Motor neuron (in vitro differentiated cells): Measurements from ENCODE around the gene RAB36. TPM values are rescaled to one million over a fixed set of nuclear protein-coding genes. Genes with fewer than 3 reads are reported as not detected.

Source experiments
- ATAC-seq, 8 experiments: fragments of 200-7000 bp; cut with Tn5 transposase; replicated peaks in 6 of 8; 2 replicates each; pipeline ENCODE4 v1.8.0; 2021; ENCODE audit warnings: mild to moderate bottlenecking in 8 of 8, moderate library complexity in 8 of 8
- H3K27ac ChIP-seq, 2 donors: fragments of 250-450 bp; sonication (Bioruptor Pico); 2 replicates each; pipeline ENCODE4 v1.9.0; 2021; ENCODE audit warnings: antibody characterized with exemption in 2 of 2, mild to moderate bottlenecking in 2 of 2, moderate library complexity in 1 of 2
- H3K4me1 ChIP-seq, 2 donors: fragments of 250-450 bp; sonication (Bioruptor Pico); replicated peaks in 1 of 2; 2 replicates each; pipeline ENCODE4 v1.6.1; 2021; ENCODE audit warnings: antibody characterized with exemption in 2 of 2, mild to moderate bottlenecking in 2 of 2, moderate library complexity in 1 of 2
- H3K4me3 ChIP-seq, 5 donors: fragments of 250-450 bp; sonication (Bioruptor Pico); 2 replicates each; pipeline ENCODE4 v1.9.0; 2021; ENCODE audit warnings: antibody characterized with exemption in 5 of 5, mild to moderate bottlenecking in 5 of 5, moderate library complexity in 4 of 5
- WGBS, 10 experiments: fragments of 450-650 bp; shearing (Covaris generic); methylation state at CpG; one replicate each; pipeline ENCODE4 v1.0.0; 2022; 5-methylcytosine and 5-hydroxymethylcytosine counted together
- in situ Hi-C, 9 experiments: fragments of 400-800 bp; cut with MboI; loops; one replicate each; pipeline ENCODE4 v1.15.0; 2021; ENCODE audit warnings: low sequenced_read_pairs in 9 of 9, low pct_unique_long_range_greater_than_20kb in 2 of 9; ENCODE audit not compliant: unreplicated experiment in 9 of 9
- total RNA-seq, 8 experiments: library from RNA; unstranded; fragments of 300-600 nt; gene quantifications; 2 replicates each; pipeline versions ENCODE4 v1.2.3 to v1.2.4, GENCODE V29; 2022

Gene RAB36
- total RNA-seq, 8 experiments from 2014 or later = 3.1 to 14.4 (median 3.9) TPM

DNA sequence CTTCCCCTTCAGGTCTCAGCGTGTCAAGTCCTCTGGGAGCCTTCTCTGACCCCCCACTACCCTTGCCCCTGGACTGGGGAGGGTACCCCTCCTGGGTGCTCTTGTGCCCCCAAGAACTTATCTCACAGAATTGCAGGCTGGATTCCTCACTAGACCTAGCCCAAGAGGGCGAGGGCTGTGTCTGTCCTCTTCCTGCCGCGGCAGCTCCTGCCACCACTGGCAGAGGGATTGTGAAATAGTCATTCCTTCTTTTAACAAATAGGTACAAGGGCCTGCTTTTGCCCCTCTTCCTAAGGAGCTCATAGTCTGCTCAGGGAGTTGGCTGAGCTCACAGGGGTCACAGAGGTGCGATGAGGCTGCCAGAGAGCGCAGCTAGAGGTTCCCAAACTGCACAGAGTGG is 5.5 kb downstream of the RAB36 start:
- Histone ChIP-seq H3K4me3 (no peak overlapping the region), H3K4me1 (peaks cover 30 to 34% of the 10 kb centered on the region in 2 donors), H3K27ac (peak overlapping the region; percentile 59 to 81)
- no peak for ATAC-seq
- 80 to 100% (median 92%) methylated on average over 1 to 3 of the region's 6 CpGs; no CpG with 5 or more reads in 6 of the 10 experiments for WGBS, 10 experiments
- in situ Hi-C loops = loop anchor here in 1 of 9 experiments (25.0 kb wide), 1 partner anchor 237 kb away; no protein-coding TSS in a partner anchor

DNA sequence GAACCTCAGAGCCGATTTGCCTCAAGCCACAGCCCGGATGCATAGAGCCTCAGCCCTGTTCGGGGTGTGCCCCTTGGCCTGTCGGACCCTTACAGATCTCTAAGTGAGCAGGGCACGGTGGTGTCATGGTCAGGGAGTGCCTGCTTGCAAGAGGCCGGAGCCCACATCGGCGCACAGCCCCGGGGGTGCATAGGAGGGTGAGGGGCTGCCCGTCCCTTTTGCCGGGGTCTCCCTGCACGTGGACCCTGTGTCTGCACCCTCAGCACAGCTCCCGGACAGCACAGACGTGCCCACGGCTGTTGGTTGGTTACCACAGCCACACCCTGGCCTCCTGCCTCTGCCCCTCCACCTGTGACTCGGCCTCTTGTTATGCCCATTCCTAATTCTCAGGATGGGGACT is 6.5 kb downstream of the RAB36 start:
- ATAC-seq = no peak
- WGBS, 10 experiments = 90 to 100% (median 100%) methylated on average over 1 to 3 of the region's 16 CpGs; no CpG with 5 or more reads in 7 of the 10 experiments
- in situ Hi-C loops = loop anchor here in 1 of 9 experiments (25.0 kb wide), 1 partner anchor 235 kb away; no protein-coding TSS in a partner anchor
- H3K4me3 ChIP-seq = no peak overlapping the region
- H3K27ac ChIP-seq = peak overlapping the region; percentile 33 to 64
- peaks cover 20 to 27% of the 10 kb centered on the region in 2 donors for H3K4me1 ChIP-seq

DNA sequence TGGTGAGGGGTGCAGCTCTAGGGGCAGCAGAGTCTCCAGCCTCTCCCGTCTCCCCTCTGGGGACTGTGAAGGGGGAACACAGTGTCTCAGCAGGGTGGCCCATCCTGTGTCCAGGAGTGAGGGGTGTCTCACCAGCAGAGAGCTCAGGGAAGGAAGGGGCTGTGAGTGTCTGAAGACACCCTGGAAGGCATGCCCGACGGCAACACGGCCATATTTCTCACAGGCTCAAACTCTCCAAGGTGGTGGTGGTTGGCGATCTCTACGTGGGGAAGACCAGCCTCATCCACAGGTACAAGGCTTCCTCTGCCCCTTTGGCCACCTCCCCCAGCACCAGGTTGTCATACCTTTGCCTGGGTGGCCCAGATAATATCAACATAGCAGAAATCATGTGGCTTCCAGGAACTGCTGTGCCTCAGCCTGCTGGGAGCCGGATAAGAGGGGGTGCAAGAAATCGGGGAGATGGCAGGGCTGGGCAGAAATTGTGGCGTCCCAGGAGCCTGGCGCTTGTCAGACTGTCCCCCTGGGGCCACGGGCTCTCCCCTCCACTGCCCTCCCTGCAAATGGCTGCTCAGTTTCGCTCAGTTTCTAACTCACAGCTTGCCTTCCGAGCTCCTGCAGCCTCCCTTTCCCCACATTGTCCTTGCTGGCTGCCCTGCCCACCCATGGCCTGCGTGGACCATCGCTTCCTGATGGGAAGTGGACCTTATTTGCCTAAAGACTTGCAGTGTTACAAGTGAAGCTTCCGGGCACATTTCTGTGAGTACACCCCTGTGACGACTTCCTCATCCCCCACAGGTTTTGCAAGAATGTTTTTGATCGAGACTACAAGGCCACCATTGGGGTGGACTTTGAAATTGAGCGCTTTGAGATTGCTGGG is 7.2 kb downstream of the RAB36 start:
- H3K4me1 ChIP-seq = peaks cover 16 to 25% of the 10 kb centered on the region in 2 donors
- H3K4me3 ChIP-seq = no peak overlapping the region
- ATAC-seq = no peak
- in situ Hi-C loops = loop anchor here in 1 of 9 experiments (25.0 kb wide), 1 partner anchor 235 kb away; no protein-coding TSS in a partner anchor
- H3K27ac ChIP-seq = peak overlapping the region; percentile 33 to 64
- 53 to 100% (median 83%) methylated on average over 2 to 6 of the region's 19 CpGs for WGBS, 10 experiments

DNA sequence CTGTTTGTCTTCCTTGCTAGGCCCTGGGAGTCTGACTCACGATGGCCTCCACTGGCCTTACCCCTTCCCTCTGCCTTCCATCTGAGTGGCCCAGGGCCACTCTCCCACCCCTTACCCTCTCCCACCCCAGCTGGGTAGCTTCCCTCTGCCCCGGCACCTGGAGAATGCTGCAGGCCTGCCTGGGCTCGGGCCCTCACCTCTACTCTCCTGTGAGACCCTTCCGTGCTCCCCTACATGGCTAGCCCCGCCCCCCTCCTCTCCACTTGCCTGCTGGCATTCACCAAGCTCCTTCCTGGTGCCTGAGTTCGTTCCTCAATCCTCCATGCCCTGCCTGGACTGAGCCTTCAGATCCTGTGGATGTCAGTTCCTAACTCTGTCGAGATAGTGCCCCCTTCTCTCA is 8.7 kb downstream of the RAB36 start:
- ATAC-seq = no peak
- Histone ChIP-seq H3K4me3 (no peak overlapping the region), H3K4me1 (peaks cover 13 to 25% of the 10 kb centered on the region in 2 donors), H3K27ac (peak overlapping the region; percentile 47 to 55)
- WGBS, 10 experiments = 66 to 80% (median 80%) methylated on average over 1 to 2 of the region's 7 CpGs; no CpG with 5 or more reads in 7 of the 10 experiments
- in situ Hi-C loops = loop anchor here in 1 of 9 experiments (25.0 kb wide), 1 partner anchor 233 kb away; no protein-coding TSS in a partner anchor

DNA sequence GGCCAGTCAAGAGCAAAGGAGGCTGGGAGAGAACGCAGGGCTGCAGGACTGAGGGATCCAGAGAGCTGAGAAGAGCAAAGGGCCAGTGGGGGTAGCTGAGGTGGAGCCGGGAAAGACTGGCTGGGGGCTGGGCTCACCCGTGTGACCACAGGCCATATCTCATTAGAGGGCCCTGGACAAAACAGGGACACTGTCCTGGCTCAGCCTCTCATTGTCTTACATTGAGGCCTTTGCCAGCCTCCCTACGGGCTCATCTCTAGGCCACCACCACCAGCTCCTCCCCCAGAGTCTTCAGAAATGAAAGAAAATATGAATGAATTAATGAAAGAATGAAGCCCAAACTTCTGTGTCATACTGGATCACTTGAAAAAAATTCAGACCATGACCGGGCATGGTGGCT is 9.2 kb downstream of the RAB36 start:
- peak in 3 of 8 experiments; percentile 19 to 35 (median 21) for ATAC-seq
- 33 to 100% (median 98%) methylated on average over 1 to 4 of the region's 5 CpGs; no CpG with 5 or more reads in 2 of the 10 experiments for WGBS, 10 experiments
- in situ Hi-C loops = loop anchor here in 1 of 9 experiments (25.0 kb wide), 1 partner anchor 233 kb away; no protein-coding TSS in a partner anchor

DNA sequence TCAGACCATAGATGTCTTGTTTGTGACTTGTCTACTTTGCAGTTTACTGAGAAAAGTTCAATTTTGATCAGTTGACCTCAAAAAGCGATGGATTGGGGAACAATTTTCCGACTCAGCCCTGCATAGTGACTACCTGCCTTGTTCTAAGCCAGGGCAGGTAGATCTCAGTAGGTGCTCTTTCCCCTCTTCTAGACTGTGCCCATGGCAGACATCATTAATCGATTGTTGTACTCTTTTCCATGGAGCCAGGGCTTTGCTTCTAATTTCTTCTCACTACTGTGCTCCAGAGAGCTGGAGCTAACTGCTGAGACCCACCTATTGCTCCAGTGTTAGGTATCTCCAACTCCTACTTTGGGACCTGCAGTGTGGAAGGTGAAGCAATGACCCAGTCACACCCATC is 9.9 kb downstream of the RAB36 start:
- Histone ChIP-seq H3K27ac (peak overlapping the region; percentile 47 to 55), H3K4me3 (no peak overlapping the region), H3K4me1 (peaks cover 3 to 15% of the 10 kb centered on the region in 2 donors)
- ATAC-seq = no peak
- in situ Hi-C loops = loop anchor here in 1 of 9 experiments (25.0 kb wide), 1 partner anchor 232 kb away; no protein-coding TSS in a partner anchor
- WGBS, 10 experiments = 90 to 100% (median 96%) methylated on average over 1 to 3 of the region's 3 CpGs; no CpG with 5 or more reads in 4 of the 10 experiments

More for the DNA sequence above, 9.2 kb downstream of the RAB36 start:
- peak overlapping the region; percentile 47 to 55 for H3K27ac ChIP-seq
- no peak overlapping the region for H3K4me3 ChIP-seq
- H3K4me1 ChIP-seq = peaks cover 10 to 22% of the 10 kb centered on the region in 2 donors

DNA sequence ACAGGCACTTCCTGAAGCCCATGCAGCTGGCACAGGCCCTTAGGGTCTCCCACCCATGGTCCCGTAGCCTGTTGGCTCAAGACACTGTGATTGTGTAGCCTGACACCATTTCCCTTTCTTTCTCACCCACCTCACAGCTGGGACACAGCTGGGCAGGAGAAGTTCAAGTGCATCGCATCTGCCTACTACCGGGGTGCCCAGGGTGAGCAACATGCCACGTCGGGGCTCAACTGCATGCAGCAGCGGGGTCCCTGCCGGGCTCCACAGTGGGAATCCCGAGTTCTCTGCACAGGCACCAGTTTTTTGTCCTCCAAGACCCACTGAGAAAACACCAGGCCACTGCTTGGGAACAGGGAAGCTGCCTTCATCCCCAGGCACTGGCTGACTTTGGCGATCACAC is 10.6 kb downstream of the RAB36 start:
- WGBS, 10 experiments = 71 to 100% (median 83%) methylated on average over 1 to 6 of the region's 9 CpGs; no CpG with 5 or more reads in 3 of the 10 experiments
- peaks cover 0 to 11% of the 10 kb centered on the region in 2 donors for H3K4me1 ChIP-seq
- H3K4me3 ChIP-seq = no peak overlapping the region
- ATAC-seq = no peak
- in situ Hi-C loops = loop anchor here in 1 of 9 experiments (25.0 kb wide), 1 partner anchor 231 kb away; no protein-coding TSS in a partner anchor
- peak overlapping the region in 1 of 2 donors; percentile 51 for H3K27ac ChIP-seq

DNA sequence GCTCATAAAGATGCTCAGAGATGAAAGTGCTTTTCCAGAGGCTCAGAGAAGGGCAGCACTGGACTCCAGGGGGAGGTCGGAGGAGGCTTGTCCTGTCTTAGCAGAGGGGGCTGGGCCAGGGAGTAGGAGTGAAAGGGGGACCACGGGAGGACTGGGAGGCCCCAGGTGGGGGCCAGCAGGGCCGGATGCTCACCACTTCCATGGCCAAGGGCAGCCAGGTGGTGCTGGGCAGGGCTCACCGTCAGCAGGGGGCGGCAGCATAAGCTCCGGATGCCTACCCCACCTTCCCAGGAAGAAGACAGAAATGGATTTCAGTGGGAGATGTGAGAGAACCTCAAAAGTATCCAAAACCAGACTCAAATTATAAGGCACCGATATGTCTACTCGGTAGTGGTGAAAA is 11.0 kb downstream of the RAB36 start:
- H3K4me3 ChIP-seq = no peak overlapping the region
- WGBS, 10 experiments = 60 to 100% (median 100%) methylated on average over 1 of the region's 8 CpGs; no CpG with 5 or more reads in 6 of the 10 experiments
- in situ Hi-C loops = loop anchor here in 1 of 9 experiments (25.0 kb wide), 1 partner anchor 231 kb away; no protein-coding TSS in a partner anchor
- H3K4me1 ChIP-seq = peaks cover 0 to 11% of the 10 kb centered on the region in 2 donors
- ATAC-seq = peak in 2 of 8 experiments; percentile 13 to 17
- peak overlapping the region in 1 of 2 donors; percentile 30 for H3K27ac ChIP-seq

DNA sequence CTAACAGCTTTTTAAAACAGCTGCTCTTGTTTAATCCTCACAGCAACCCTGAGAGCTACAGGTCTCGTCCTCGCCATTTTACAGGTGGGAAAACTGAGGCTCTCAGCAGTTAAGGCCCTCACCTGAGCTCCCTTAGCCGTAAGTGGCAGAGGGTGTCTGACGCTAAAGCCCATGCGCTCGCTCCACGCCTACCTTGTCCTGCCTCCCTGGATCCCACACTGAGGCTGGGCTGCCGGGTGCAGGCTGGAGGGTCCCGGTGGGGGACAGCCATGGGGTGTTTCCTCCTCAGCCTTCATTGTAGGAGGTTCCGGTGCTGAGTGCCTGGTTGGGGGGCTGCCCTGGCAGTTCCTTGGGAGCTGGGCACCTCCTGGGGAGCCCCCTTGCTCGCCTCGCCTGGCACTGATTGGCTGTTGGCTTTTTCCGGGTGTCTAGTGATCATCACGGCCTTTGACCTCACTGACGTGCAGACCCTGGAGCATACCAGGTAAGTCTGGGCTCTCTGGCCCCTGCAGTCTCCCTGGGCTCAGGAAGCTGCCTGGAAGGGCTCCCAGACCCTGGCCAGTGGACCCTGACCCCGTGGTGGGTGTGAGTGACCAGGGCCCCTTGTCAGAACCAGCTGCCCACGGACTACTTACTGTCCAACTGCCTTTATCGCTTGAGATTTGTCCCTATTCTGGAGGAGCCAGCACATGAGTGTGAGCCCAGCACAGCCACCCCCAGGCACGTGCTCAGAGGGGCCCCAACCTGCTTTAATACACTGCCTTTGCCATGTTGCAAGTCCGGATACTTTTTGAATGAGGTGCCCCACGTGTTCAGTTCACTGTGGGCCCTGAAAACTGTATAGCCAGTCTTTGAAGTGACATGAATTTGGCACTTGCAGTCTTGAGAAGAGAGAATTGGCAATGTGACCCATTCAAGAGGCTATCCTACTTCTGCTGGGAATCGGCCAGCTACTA is 12.6 kb downstream of the RAB36 start:
- Histone ChIP-seq H3K4me3 (no peak overlapping the region), H3K27ac (peak overlapping the region; percentile 54 to 69), H3K4me1 (peaks cover 0 to 11% of the 10 kb centered on the region in 2 donors)
- WGBS, 10 experiments = 40 to 100% (median 90%) methylated on average over 1 to 7 of the region's 22 CpGs; no CpG with 5 or more reads in 1 of the 10 experiments
- no peak for ATAC-seq
- in situ Hi-C loops = loop anchor here in 1 of 9 experiments (25.0 kb wide), 1 partner anchor 229 kb away; no protein-coding TSS in a partner anchor

DNA sequence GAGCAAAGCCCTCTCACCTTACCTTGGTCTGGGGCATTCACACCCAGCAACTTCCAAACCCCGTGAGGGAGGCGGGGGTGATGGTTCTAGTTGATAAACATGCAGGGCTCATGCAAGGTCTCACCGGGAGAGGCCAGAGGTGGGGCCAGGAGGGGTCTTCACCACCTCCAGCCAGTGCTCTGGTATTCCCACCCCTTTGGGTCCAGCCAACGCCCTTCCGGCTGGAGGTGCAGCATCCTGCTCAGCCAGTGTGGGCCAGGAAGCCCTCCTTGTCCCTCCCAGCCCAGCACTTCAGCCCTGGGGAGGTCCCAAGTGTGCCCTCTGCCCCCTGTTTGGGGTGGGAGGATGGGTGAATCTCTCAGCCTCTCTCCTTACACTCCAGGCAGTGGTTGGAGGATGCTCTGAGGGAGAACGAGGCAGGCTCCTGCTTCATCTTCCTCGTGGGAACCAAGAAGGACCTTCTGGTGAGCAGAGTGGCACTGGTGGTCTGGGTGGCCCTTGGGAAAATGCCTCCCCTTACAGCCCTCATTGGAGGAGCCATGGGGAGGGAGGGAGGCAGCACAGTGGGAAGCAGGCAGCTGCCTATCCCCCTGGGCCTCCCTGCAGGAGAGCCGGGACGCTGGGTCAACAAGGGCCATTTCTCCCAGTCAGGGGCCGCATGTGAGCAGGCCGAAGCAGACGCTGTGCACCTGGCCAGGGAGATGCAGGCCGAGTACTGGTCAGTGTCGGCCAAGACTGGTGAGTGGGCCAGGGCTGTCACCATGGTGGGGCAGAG is 13.4 kb downstream of the RAB36 start:
- 17 to 100% (median 76%) methylated on average over 1 to 2 of the region's 14 CpGs; no CpG with 5 or more reads in 6 of the 10 experiments for WGBS, 10 experiments
- Histone ChIP-seq H3K4me3 (no peak overlapping the region), H3K27ac (peak overlapping the region; percentile 26 to 69), H3K4me1 (peaks cover 0 to 11% of the 10 kb centered on the region in 2 donors)
- peak in 1 of 8 experiments; percentile 7 for ATAC-seq
- in situ Hi-C loops = loop anchor here in 1 of 9 experiments (25.0 kb wide), 1 partner anchor 229 kb away; no protein-coding TSS in a partner anchor

DNA sequence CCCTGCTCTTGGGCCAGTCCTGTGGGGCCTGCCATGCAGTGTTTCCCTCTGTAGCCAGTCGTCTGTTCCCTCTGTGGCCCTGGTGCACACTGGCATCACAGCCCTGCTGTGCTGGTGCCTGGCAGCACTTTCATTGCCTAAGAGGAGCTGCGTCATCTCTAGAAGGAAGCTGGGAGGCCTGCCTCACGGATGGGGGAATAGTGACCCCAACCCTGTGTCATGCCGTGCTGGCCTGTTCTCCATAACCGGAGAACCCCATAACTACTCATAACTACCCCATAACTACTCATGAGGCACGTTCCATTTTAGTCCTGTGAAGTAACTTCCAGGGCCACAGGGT is 14.0 kb downstream of the RAB36 start:
- Histone ChIP-seq H3K4me1 (peaks cover 6% of the 10 kb centered on the region in 2 donors), H3K4me3 (no peak overlapping the region), H3K27ac (peak overlapping the region in 1 of 2 donors; percentile 69)
- in situ Hi-C loops = loop anchor here in 1 of 9 experiments (25.0 kb wide), 1 partner anchor 228 kb away; no protein-coding TSS in a partner anchor
- no peak for ATAC-seq
- WGBS, 10 experiments = 90% methylated on average over 2 of the region's 6 CpGs; no CpG with 5 or more reads in 9 of the 10 experiments
